Right lobe of liver (tissue), 6 donors: Measurements from ENCODE around the gene NID2. TPM values are rescaled to one million over a fixed set of nuclear protein-coding genes. Genes with fewer than 3 reads are reported as not detected.

Experiments
- ATAC-seq, 4 donors: fragments of 200-7000 bp; cut with Tn5 transposase; one replicate each; pipeline ENCODE4 v1.9.1; 2020; ENCODE audit warnings: mild to moderate bottlenecking in 4 of 4, moderate library complexity in 4 of 4
- DNase-seq, 3 donors: peaks; one replicate each; pipeline ENCODE4 v3.0.0-alpha.2; 2020
- H3K27ac ChIP-seq, 3 donors: fragments of 200-600 bp; one replicate each; pipeline ENCODE4 v1.8.0; 2022
- H3K27me3 ChIP-seq, 2 donors: fragments of 200-600 bp; one replicate each; pipeline ENCODE4 v1.8.0; 2022
- H3K36me3 ChIP-seq, 4 donors: fragments of 200-600 bp; sonication (generic) in 1 of 4; one replicate each; pipeline versions ENCODE4 v1.5.1 to v1.8.0; 2017 to 2022; ENCODE audit warnings: control low read depth in 1 of 4
- H3K4me1 ChIP-seq, 4 donors: fragments of 200-600 bp; sonication (generic) in 1 of 4; one replicate each; pipeline versions ENCODE4 v1.5.1 to v1.8.0; 2017 to 2022; ENCODE audit warnings: control low read depth in 1 of 4
- H3K4me3 ChIP-seq, 3 donors: fragments of 200-600 bp; one replicate each; pipeline ENCODE4 v1.8.0; 2022
- H3K9me3 ChIP-seq, 4 donors: fragments of 200-600 bp; sonication (generic) in 1 of 4; one replicate each; pipeline versions ENCODE4 v1.5.1 to v1.8.0; 2017 to 2022; ENCODE audit warnings: control low read depth in 1 of 4
- CTCF ChIP-seq, 4 donors: fragments of 200-600 bp in 3 of 4; fragments of 450-650 bp in 1 of 4; IDR thresholded peaks; one replicate each; pipeline versions ENCODE4 v1.5.1 to v1.8.0; 2016 to 2022; ENCODE audit warnings: antibody characterized with exemption in 4 of 4, mild to moderate bottlenecking in 2 of 4
- POLR2A ChIP-seq: fragments of 450-650 bp; IDR thresholded peaks from one replicate; pipeline ENCODE4 v1.6.1; 2017; ENCODE audit warnings: antibody characterized with exemption, mild to moderate bottlenecking
- WGBS: methylation state at CpG from one replicate; pipeline ENCODE4 v1.1.6; 2018; ENCODE audit warnings: low coverage, low lambda C conversion rate; ENCODE audit not compliant: insufficient coverage; ENCODE audit errors: missing lambda C conversion rate; 5-methylcytosine and 5-hydroxymethylcytosine counted together
- intact Hi-C, 2 donors: fragments of 100-400 bp; cut with DNase I; formaldehyde crosslinking; loops; one replicate each; pipeline versions ENCODE4 v1.11.2 to v1.14.1; 2022
- total RNA-seq, 6 experiments: library from RNA; depleted of rRNA in 2 of 6; stranded (reverse); fragments of >200 nt in 2 of 6; fragmentation: NEBNext Ultra II Directional in 3 of 6; extraction: Animal tissue kit (Norgen Biotek cat#: 25700) in 3 of 6; gene quantifications; one replicate each; pipeline versions ENCODE4 v1.1.0 to v1.2.4, GENCODE V29; 2016 to 2023
- donor health status: DM: no; HTN: yes; CAD: no.
- donor health status: DM: no; HTN: no; CAD: no.
- donor health status: DM: no; HTN: no; CAD: no.
- donor health status: DM: no; HTN: yes; CAD: no.
- donor health status: DM: no; HTN: yes; CAD: no.

The NID2 gene
- total RNA-seq, 6 experiments from 2014 or later: 1.7 to 12.9 (median 4.5) TPM

GRCh38 chr14:52078095-52078531, 9.3 kb upstream of the NID2 start:
- Histone ChIP-seq H3K4me1 (no peaks in the 10 kb centered on the region), H3K27me3 (no peaks in the 10 kb centered on the region), H3K36me3 (no peaks in the 10 kb centered on the region), H3K27ac (no peak overlapping the region), H3K4me3 (no peak overlapping the region), H3K9me3 (no peaks in the 10 kb centered on the region)
- ATAC-seq (no peak), DNase-seq (no peak)
- 43% methylated on average over 2 of the region's 2 CpGs for WGBS
- TF ChIP-seq POLR2A (no peak), CTCF (IDR thresholded peaks at IDR 0.05) (no peak)
- intact Hi-C loops: no loop called here

DNA sequence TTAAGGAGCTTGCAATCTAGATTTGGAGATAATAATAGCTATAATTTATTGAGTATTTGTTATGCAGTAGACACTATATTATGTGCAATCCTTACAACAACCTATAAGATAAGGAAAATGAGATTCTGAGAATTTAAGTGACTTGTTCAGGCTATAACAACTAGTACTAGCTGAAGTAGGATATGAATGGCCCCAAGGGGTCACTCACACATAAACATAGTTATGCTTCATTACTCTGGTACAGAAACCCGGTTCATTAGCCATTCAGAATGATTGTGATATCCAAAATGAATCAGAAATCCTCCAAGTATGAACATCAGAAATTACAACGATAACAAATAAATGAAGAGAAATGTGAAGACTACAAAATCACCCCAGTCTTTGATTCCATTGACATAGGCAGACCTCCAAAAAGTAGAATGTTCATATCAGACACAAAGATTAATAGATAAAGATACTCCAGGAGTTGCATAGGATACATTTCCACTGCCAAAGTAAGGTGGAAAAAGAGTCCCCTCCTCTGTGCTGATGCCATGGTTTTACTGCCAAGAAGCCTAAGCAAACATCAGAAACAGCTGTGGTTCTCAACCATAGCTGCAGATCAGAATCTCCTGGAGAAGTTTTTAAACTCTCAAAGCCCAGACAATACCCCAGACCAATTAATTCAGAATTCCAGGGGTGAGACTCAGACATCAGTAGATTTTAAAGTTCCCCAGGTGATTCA, 8.6 kb upstream of the NID2 start:
- H3K4me1 ChIP-seq: no peaks in the 10 kb centered on the region
- no peak overlapping the region for H3K4me3 ChIP-seq
- DNase-seq (no peak), ATAC-seq (no peak)
- TF ChIP-seq POLR2A (no peak), CTCF (IDR thresholded peaks at IDR 0.05) (no peak)
- no peaks in the 10 kb centered on the region for H3K27me3 ChIP-seq
- no peaks in the 10 kb centered on the region for H3K36me3 ChIP-seq
- no peaks in the 10 kb centered on the region for H3K9me3 ChIP-seq
- WGBS: 47% methylated on average over 2 of the region's 2 CpGs
- intact Hi-C loops: no loop called here
- H3K27ac ChIP-seq: no peak overlapping the region

DNA sequence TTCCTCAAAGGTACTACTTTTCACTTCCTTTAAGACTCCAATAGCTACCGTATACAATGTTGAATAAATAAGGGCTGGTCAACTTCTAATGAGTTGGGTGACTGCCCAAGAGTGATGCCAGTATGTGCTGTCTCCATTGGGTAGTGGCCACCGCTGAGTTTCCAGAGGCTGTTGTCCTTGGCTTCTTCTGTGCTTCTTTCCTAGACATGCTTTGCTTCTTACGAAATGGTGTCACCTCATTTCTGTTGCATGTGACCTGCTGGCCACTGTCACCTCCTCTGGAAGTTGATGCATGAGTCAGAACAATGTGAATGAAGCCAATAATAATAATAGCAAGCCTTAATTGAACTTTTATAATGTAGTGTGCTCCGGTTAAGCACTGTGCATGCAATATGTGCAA, 7.5 kb upstream of the NID2 start:
- Histone ChIP-seq H3K27ac (no peak overlapping the region), H3K9me3 (no peaks in the 10 kb centered on the region), H3K27me3 (no peaks in the 10 kb centered on the region), H3K4me1 (no peaks in the 10 kb centered on the region), H3K4me3 (no peak overlapping the region), H3K36me3 (no peaks in the 10 kb centered on the region)
- DNase-seq (no peak), ATAC-seq (no peak)
- 60% methylated on average over 4 of the region's 4 CpGs for WGBS
- TF ChIP-seq POLR2A: no peak
- no peak for TF ChIP-seq CTCF (IDR thresholded peaks at IDR 0.05)
- intact Hi-C loops: no loop called here

GRCh38 chr14:52075371-52075770, 6.5 kb upstream of the NID2 start:
- intact Hi-C loops: no loop called here
- Histone ChIP-seq H3K4me1 (no peaks in the 10 kb centered on the region), H3K27ac (no peak overlapping the region), H3K4me3 (no peak overlapping the region), H3K36me3 (no peaks in the 10 kb centered on the region), H3K9me3 (no peaks in the 10 kb centered on the region), H3K27me3 (no peaks in the 10 kb centered on the region)
- DNase-seq: no peak
- ATAC-seq: no peak
- no peak for TF ChIP-seq POLR2A
- TF ChIP-seq CTCF (IDR thresholded peaks at IDR 0.05): no peak
- 76% methylated on average over 3 of the region's 4 CpGs for WGBS
